Measurements from ENCODE around the gene RNF152.

The RNF152 gene

DNA sequence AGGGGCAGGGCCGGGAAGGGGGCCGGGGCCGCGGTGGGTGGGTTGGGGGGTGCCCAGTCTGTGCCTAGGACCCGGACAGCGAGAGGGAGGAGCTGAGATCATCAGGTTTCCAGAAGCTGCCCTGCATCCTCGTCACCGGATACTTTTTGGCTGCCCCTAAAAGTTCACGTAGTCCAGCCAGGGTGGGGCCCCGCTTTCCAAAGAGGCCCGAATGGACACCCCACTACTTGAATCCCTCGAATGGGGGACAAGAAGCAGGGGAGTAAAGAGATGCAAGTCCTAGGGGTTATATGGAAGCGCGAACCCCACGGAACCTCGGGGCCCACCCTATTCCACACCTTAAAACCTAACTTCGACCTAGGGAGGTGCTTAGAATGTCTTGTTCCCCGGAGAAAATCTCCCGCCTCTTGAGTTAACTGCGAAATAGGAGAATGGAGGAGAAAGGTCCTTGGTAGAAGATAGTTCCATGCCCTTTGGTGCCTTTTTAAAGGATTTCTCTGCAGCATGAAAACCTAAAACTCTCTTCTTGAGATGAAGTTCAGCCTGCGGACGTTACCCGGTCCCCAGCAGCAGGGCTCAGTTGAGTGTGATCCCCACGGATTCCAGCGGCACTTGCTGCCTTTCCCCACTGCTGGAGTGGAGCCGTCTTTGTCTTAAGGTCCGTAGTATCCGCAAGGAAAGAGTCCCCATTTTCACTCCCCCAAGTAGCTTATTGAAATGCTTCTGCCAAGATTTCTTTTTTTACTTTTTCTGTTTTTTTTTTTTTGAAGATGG lies 2.1 kb upstream of the RNF152 start:
- Histone ChIP-seq H3K27me3 (ENCODE audit: control insufficient read depth, insufficient read depth, low read length, poor library complexity, severe bottlenecking) (peaks cover 24% of the 10 kb centered on the region), H3K4me3 (ENCODE audit: insufficient read depth, low read depth, low read length) (peak overlapping the region; percentile 68), H3K9me3 (ENCODE audit: control insufficient read depth, low read length) (no peaks in the 10 kb centered on the region), H3K4me1 (ENCODE audit: control insufficient read depth, insufficient read depth, low read length) (peaks cover 19% of the 10 kb centered on the region), H3K36me3 (ENCODE audit: control insufficient read depth, insufficient read depth, low read length) (peaks cover 2% of the 10 kb centered on the region), H3K27ac (ENCODE audit: insufficient read depth, low read depth, low read length, poor library complexity, severe bottlenecking) (no peak overlapping the region)
- 53 to 54% methylated on average over 28 of the region's 28 CpGs for WGBS, 2 experiments

DNA sequence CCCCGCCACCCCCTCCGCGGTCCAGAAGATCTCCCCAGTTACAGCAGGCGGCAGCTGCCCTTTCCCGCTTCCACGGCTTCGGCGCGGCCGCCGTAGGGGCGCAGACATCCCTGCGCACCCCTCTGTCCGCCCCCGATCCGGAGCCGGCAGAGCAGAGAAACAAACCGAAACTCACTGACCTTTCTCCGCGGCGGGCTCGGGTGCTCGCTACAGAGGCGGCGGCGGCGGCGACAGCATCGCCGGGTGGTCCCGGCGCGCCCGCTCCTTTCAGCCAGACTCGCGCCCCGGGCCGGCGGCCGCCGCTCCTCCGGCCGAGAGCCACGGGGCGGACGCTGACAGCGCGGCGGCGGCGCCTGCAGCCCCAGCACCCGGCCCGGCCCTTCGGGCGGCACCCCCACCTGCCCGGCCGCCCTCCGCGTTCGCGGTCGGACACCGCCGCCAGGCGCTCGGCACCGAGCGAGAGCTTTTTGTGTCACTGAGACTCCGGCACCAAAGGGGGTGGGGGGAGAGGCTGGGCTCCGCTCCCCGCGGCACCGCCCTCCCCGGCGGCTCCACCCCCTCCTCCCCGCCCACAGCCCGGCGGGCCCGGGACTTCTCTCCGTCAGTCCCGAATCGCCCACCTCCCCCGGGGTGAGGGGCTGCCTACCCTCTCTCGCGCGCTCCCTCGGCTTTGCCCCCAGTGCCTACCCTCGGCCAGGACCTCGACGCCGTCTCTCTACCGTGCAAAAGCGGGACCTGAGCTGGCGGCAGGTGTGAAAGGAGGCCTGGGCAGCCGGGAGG lies 1.4 kb upstream of the RNF152 start:
- Histone ChIP-seq H3K4me3 (ENCODE audit: insufficient read depth, low read depth, low read length) (peak overlapping the region; percentile 68), H3K36me3 (ENCODE audit: control insufficient read depth, insufficient read depth, low read length) (peaks cover 3% of the 10 kb centered on the region), H3K27me3 (ENCODE audit: control insufficient read depth, insufficient read depth, low read length, poor library complexity, severe bottlenecking) (peaks cover 24% of the 10 kb centered on the region), H3K9me3 (ENCODE audit: control insufficient read depth, low read length) (no peaks in the 10 kb centered on the region), H3K27ac (ENCODE audit: insufficient read depth, low read depth, low read length, poor library complexity, severe bottlenecking) (no peak overlapping the region), H3K4me1 (ENCODE audit: control insufficient read depth, insufficient read depth, low read length) (peaks cover 22% of the 10 kb centered on the region)
- WGBS, 2 experiments, result 0% methylated on average over 95 of the region's 95 CpGs

DNA sequence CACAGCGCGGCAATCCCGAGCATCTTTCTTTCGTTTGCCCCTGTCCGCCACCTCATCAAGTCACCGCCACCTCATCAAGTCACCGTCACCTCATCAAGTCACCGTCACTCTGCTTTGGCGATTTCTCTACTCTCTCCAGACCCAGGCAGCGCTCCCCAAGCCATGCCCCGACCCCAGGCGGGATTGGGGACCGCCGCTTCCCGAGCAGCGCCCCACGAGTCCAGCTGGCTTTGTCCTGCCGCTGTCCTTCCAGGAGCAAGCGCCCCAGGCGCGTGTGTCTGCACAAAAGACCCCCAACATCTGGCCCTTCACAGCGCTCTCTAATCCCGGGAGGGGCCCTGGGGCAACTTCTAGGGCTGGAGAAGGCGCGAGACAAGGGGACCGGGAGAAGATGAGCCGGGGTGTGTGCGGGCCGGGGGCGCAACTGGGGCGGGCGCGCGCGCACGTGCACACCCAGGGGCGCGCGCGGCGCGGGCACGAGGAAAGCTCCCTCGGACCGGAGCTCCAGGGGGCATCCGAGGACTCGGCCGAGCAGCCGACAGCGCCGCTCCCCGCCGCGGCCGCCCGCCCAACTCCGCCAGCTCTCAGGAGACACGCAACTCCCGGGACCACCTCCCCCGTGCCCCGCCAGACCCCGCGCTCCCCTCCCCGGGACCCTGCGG lies 633 bp upstream of the RNF152 start:
- 0% methylated on average over 65 of the region's 65 CpGs for WGBS, 2 experiments
- peaks cover 22% of the 10 kb centered on the region for H3K4me1 ChIP-seq (ENCODE audit: control insufficient read depth, insufficient read depth, low read length)
- H3K36me3 ChIP-seq (ENCODE audit: control insufficient read depth, insufficient read depth, low read length), result peaks cover 3% of the 10 kb centered on the region
- H3K4me3 ChIP-seq (ENCODE audit: insufficient read depth, low read depth, low read length), result peak overlapping the region; percentile 68
- H3K9me3 ChIP-seq (ENCODE audit: control insufficient read depth, low read length), result no peaks in the 10 kb centered on the region
- H3K27ac ChIP-seq (ENCODE audit: insufficient read depth, low read depth, low read length, poor library complexity, severe bottlenecking), result peak overlapping the region; percentile 39
- H3K27me3 ChIP-seq (ENCODE audit: control insufficient read depth, insufficient read depth, low read length, poor library complexity, severe bottlenecking), result peaks cover 24% of the 10 kb centered on the region

DNA sequence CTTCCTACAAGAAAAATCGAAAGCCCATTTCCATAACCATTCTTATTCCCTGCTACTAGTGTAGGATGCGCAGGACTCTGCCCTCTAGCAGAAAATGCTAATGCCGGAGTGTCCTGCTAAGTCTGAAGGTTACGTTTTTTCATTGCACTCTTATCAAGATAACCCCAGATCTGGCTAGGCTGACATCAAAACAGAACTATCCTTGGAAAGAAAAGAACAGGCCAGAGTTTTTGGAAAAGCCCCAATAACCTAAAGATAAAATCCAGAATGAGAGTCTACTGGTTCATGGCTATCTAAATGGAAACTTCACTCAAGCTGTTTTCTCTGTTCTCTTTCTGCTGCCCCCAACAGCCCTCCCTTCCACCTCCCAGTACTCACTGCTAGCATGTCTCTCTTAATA lies 913 bp downstream of the RNF152 start:
- H3K36me3 ChIP-seq (ENCODE audit: control insufficient read depth, insufficient read depth, low read length), result peaks cover 3% of the 10 kb centered on the region
- H3K27ac ChIP-seq (ENCODE audit: insufficient read depth, low read depth, low read length, poor library complexity, severe bottlenecking), result no peak overlapping the region
- no peak overlapping the region for H3K4me3 ChIP-seq (ENCODE audit: insufficient read depth, low read depth, low read length)
- H3K27me3 ChIP-seq (ENCODE audit: control insufficient read depth, insufficient read depth, low read length, poor library complexity, severe bottlenecking), result peaks cover 24% of the 10 kb centered on the region
- peaks cover 20% of the 10 kb centered on the region for H3K4me1 ChIP-seq (ENCODE audit: control insufficient read depth, insufficient read depth, low read length)
- H3K9me3 ChIP-seq (ENCODE audit: control insufficient read depth, low read length), result no peaks in the 10 kb centered on the region
- WGBS, 2 experiments, result 73 to 80% methylated on average over 4 of the region's 4 CpGs

DNA sequence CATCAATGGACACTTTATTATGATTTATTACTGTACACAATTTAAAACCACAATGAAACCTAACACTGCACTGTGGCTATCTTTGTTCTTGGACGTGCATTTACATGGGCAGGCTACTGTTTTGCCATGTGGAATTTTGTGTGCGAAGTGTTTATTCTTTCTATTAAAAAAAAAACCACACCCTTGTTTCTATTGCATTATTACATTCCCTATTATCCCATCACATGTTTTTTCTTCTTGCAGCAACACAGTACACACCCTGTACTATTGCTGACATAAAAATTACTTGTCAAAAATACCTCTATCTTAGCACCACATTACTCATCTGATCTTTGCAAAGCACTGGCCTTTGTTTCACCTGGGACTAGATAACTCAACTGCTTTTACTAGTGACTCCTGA lies 1.5 kb downstream of the RNF152 start:
- Histone ChIP-seq H3K4me3 (ENCODE audit: insufficient read depth, low read depth, low read length) (no peak overlapping the region), H3K27ac (ENCODE audit: insufficient read depth, low read depth, low read length, poor library complexity, severe bottlenecking) (no peak overlapping the region), H3K36me3 (ENCODE audit: control insufficient read depth, insufficient read depth, low read length) (peaks cover 3% of the 10 kb centered on the region), H3K4me1 (ENCODE audit: control insufficient read depth, insufficient read depth, low read length) (peaks cover 18% of the 10 kb centered on the region), H3K9me3 (ENCODE audit: control insufficient read depth, low read length) (no peaks in the 10 kb centered on the region), H3K27me3 (ENCODE audit: control insufficient read depth, insufficient read depth, low read length, poor library complexity, severe bottlenecking) (peaks cover 24% of the 10 kb centered on the region)
- WGBS, 2 experiments, result 90% methylated on average over 2 of the region's 2 CpGs

- Histone ChIP-seq H3K27me3 (ENCODE audit: control insufficient read depth, insufficient read depth, low read length, poor library complexity, severe bottlenecking) (peaks cover 24% of the 10 kb centered on the region), H3K36me3 (ENCODE audit: control insufficient read depth, insufficient read depth, low read length) (peaks cover 3% of the 10 kb centered on the region), H3K4me1 (ENCODE audit: control insufficient read depth, insufficient read depth, low read length) (peaks cover 18% of the 10 kb centered on the region), H3K4me3 (ENCODE audit: insufficient read depth, low read depth, low read length) (no peak overlapping the region), H3K9me3 (ENCODE audit: control insufficient read depth, low read length) (no peaks in the 10 kb centered on the region), H3K27ac (ENCODE audit: insufficient read depth, low read depth, low read length, poor library complexity, severe bottlenecking) (no peak overlapping the region)
- 95 to 97% methylated on average over 3 of the region's 3 CpGs for WGBS, 2 experiments
Observed at GRCh38 chr18:61890344-61890743, 2.5 kb downstream of the RNF152 start.

DNA sequence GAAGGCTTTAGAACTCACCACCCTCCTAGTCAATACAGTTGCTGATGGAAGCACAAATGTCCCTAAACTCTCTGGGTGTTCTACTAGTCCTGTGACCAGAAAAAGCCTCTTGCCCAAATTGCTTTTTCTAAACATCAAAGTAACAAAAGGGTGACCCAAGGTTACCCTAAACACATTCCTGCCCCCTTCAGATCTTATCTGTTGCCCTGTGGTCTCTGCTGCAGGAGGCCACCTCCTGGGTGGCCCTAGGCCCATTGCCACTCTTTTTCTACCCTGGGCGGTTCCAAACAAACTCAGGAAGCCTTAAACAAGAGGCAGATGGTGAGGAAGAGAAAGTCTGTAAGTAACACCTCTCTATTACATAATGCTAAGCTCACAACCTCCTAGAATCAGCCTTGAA lies 3.3 kb downstream of the RNF152 start:
- H3K36me3 ChIP-seq (ENCODE audit: control insufficient read depth, insufficient read depth, low read length), result peaks cover 3% of the 10 kb centered on the region
- H3K27ac ChIP-seq (ENCODE audit: insufficient read depth, low read depth, low read length, poor library complexity, severe bottlenecking), result no peak overlapping the region
- H3K27me3 ChIP-seq (ENCODE audit: control insufficient read depth, insufficient read depth, low read length, poor library complexity, severe bottlenecking), result peaks cover 20% of the 10 kb centered on the region
- H3K4me3 ChIP-seq (ENCODE audit: insufficient read depth, low read depth, low read length), result no peak overlapping the region
- no peaks in the 10 kb centered on the region for H3K9me3 ChIP-seq (ENCODE audit: control insufficient read depth, low read length)
- WGBS, 2 experiments, result 60% methylated on average over 1 of the region's 1 CpG; no CpG with 5 or more reads in 1 of the 2 experiments
- peaks cover 11% of the 10 kb centered on the region for H3K4me1 ChIP-seq (ENCODE audit: control insufficient read depth, insufficient read depth, low read length)

- Histone ChIP-seq H3K9me3 (ENCODE audit: control insufficient read depth, low read length) (no peaks in the 10 kb centered on the region), H3K4me3 (ENCODE audit: insufficient read depth, low read depth, low read length) (no peak overlapping the region), H3K36me3 (ENCODE audit: control insufficient read depth, insufficient read depth, low read length) (peaks cover 3% of the 10 kb centered on the region), H3K27ac (ENCODE audit: insufficient read depth, low read depth, low read length, poor library complexity, severe bottlenecking) (no peak overlapping the region), H3K4me1 (ENCODE audit: control insufficient read depth, insufficient read depth, low read length) (peaks cover 11% of the 10 kb centered on the region), H3K27me3 (ENCODE audit: control insufficient read depth, insufficient read depth, low read length, poor library complexity, severe bottlenecking) (peaks cover 20% of the 10 kb centered on the region)
- 95% methylated on average over 5 of the region's 5 CpGs for WGBS, 2 experiments
Observed at GRCh38 chr18:61888622-61889021, 4.2 kb downstream of the RNF152 start.

DNA sequence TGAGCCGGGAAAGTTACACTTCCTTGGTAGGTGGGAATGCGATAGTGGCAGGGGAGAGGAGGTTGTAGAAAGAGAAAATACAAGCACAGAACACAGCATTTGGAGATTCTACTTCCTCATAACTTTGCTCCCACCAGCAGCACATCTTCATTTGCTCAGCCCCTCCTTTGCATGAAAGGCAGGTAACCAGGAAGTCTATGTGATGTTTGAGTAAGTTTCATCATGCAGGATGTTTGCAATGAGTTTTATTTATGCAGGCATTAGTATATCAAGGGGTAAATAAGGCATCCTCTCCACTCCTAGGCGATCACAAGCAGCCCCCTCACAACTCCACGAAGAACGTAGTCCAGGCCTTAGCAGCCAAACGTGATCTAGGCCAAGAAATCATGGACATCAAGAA lies 5.0 kb downstream of the RNF152 start:
- peaks cover 14% of the 10 kb centered on the region for H3K27me3 ChIP-seq (ENCODE audit: control insufficient read depth, insufficient read depth, low read length, poor library complexity, severe bottlenecking)
- H3K4me1 ChIP-seq (ENCODE audit: control insufficient read depth, insufficient read depth, low read length), result peaks cover 11% of the 10 kb centered on the region
- no peak overlapping the region for H3K4me3 ChIP-seq (ENCODE audit: insufficient read depth, low read depth, low read length)
- H3K27ac ChIP-seq (ENCODE audit: insufficient read depth, low read depth, low read length, poor library complexity, severe bottlenecking), result no peak overlapping the region
- WGBS, 2 experiments, result 92 to 93% methylated on average over 5 to 6 of the region's 6 CpGs
- H3K36me3 ChIP-seq (ENCODE audit: control insufficient read depth, insufficient read depth, low read length), result peaks cover 3% of the 10 kb centered on the region
- no peaks in the 10 kb centered on the region for H3K9me3 ChIP-seq (ENCODE audit: control insufficient read depth, low read length)

- no peaks in the 10 kb centered on the region for H3K4me1 ChIP-seq (ENCODE audit: control insufficient read depth, insufficient read depth, low read length)
- no peak overlapping the region for H3K4me3 ChIP-seq (ENCODE audit: insufficient read depth, low read depth, low read length)
- no peaks in the 10 kb centered on the region for H3K9me3 ChIP-seq (ENCODE audit: control insufficient read depth, low read length)
- H3K27ac ChIP-seq (ENCODE audit: insufficient read depth, low read depth, low read length, poor library complexity, severe bottlenecking), result no peak overlapping the region
- H3K27me3 ChIP-seq (ENCODE audit: control insufficient read depth, insufficient read depth, low read length, poor library complexity, severe bottlenecking), result no peaks in the 10 kb centered on the region
- 90 to 91% methylated on average over 2 of the region's 2 CpGs for WGBS, 2 experiments
- H3K36me3 ChIP-seq (ENCODE audit: control insufficient read depth, insufficient read depth, low read length), result no peaks in the 10 kb centered on the region
Observed at GRCh38 chr18:61883547-61883946, 9.3 kb downstream of the RNF152 start.
